K562 (cell line): ENCODE results near the gene PNP. TPM values are rescaled to one million over a fixed set of nuclear protein-coding genes. Genes with fewer than 3 reads are reported as not detected.
A peak's percentile ranks its signal among the peaks of the same experiment; 100 is the strongest.

Experiments used
- CBFA2T3 ChIP-seq: fragments of 450-650 bp; IDR thresholded peaks from 2 replicates; pipeline ENCODE4 v1.6.1; 2017
- CHD1 ChIP-seq: fragments of 200-600 bp; sonication (generic); IDR thresholded peaks from one replicate; pipeline ENCODE4 v1.6.1; 2012; ENCODE audit warnings: mild to moderate bottlenecking, moderate library complexity, low read length, inconsistent platforms
- HDAC3 ChIP-seq: fragments of 450-650 bp; IDR thresholded peaks from 2 replicates; pipeline ENCODE4 v1.6.1; 2018; ENCODE audit warnings: borderline replicate concordance, mild to moderate bottlenecking, moderate library complexity; ENCODE audit not compliant: partially characterized antibody
- HNRNPL ChIP-seq: fragments of 200-400 bp; formaldehyde crosslinking; IDR thresholded peaks from 2 replicates; pipeline ENCODE4 v1.6.1; 2017; ENCODE audit warnings: low read depth, mild to moderate bottlenecking, low read length
- IRF9 ChIP-seq: fragments of 450-650 bp; IDR thresholded peaks from 2 replicates; pipeline ENCODE4 v1.6.1; 2016; ENCODE audit warnings: missing biosample characterization, missing genetic modification characterization
- JUNB ChIP-seq: fragments of 450-650 bp; formaldehyde crosslinking; conservative IDR thresholded peaks from 2 replicates; pipeline ENCODE4 v1.4.0; 2020; ENCODE audit warnings: mild to moderate bottlenecking
- KHSRP ChIP-seq: fragments of 450-650 bp; IDR thresholded peaks from 2 replicates; pipeline ENCODE4 v1.6.1; 2017
- MYNN ChIP-seq, 2 experiments: sonication (generic); formaldehyde crosslinking in 1 of 2; IDR thresholded peaks; 2 replicates each; pipeline versions ENCODE4 v1.5.0 to v1.6.1; 2016 to 2020; ENCODE audit warnings: antibody characterized with exemption in 1 of 2, missing genetic modification reagents in 1 of 2
- NEUROD1 ChIP-seq: fragments of 150-350 bp; IDR thresholded peaks from 2 replicates; pipeline ENCODE4 v1.6.1; 2014; ENCODE audit warnings: borderline replicate concordance, low read length, low read depth; ENCODE audit not compliant: partially characterized antibody
- NFIC ChIP-seq: fragments of 450-650 bp; IDR thresholded peaks from 2 replicates; pipeline ENCODE4 v1.6.1; 2017; ENCODE audit warnings: mild to moderate bottlenecking, inconsistent platforms
- POLR2H ChIP-seq: IDR thresholded peaks from 2 replicates; pipeline ENCODE4 v1.6.1; 2016; ENCODE audit warnings: missing genetic modification characterization, low read depth, mild to moderate bottlenecking, control low read depth, missing compliant biosample characterization, moderate library complexity
- RBM22 ChIP-seq: fragments of 200-400 bp; formaldehyde crosslinking; IDR thresholded peaks from 2 replicates; pipeline ENCODE4 v1.6.1; 2018; ENCODE audit warnings: low read length, low read depth; ENCODE audit not compliant: poor library complexity, severe bottlenecking
- SAFB ChIP-seq: fragments of 200-400 bp; formaldehyde crosslinking; IDR thresholded peaks from 2 replicates; pipeline ENCODE4 v1.6.1; 2017; ENCODE audit warnings: low read depth, low read length, borderline replicate concordance
- SMARCC2 ChIP-seq: fragments of 450-650 bp; IDR thresholded peaks from 2 replicates; pipeline ENCODE4 v1.6.1; 2017; ENCODE audit warnings: antibody characterized with exemption, moderate library complexity, mild to moderate bottlenecking, low read depth
- SP2 ChIP-seq: IDR thresholded peaks from 2 replicates; pipeline ENCODE4 v1.6.1; 2011; ENCODE audit warnings: mild to moderate bottlenecking, low read depth, low read length, moderate library complexity; ENCODE audit not compliant: poor library complexity, severe bottlenecking; ENCODE audit errors: extremely low read depth
- TBP ChIP-seq: optimal IDR thresholded peaks from 2 replicates; pipeline ENCODE3; 2011; ENCODE audit warnings: low read depth, low read length, improper control_type of control experiment
- TCF3 ChIP-seq: sonication (generic); formaldehyde crosslinking; IDR thresholded peaks from 2 replicates; pipeline ENCODE4 v1.4.0; 2020; ENCODE audit warnings: mild to moderate bottlenecking, missing genetic modification reagents
- THRAP3 ChIP-seq: fragments of 450-650 bp; IDR thresholded peaks from 2 replicates; pipeline ENCODE4 v1.6.1; 2016; ENCODE audit warnings: mild to moderate bottlenecking, inconsistent platforms, borderline replicate concordance
- TRIM25 ChIP-seq: fragments of 450-650 bp; IDR thresholded peaks from 2 replicates; pipeline ENCODE4 v1.7.0; 2016; ENCODE audit warnings: borderline replicate concordance
- USF2 ChIP-seq: sonication (generic); formaldehyde crosslinking; IDR thresholded peaks from 2 replicates; pipeline ENCODE4 v1.5.0; 2020; ENCODE audit warnings: missing genetic modification reagents
- ZKSCAN1 ChIP-seq: fragments of 150-350 bp; IDR thresholded peaks from 2 replicates; pipeline ENCODE4 v1.6.1; 2016; ENCODE audit warnings: low read depth, low read length
- ZKSCAN3 ChIP-seq: fragments of 250-450 bp; sonication (Bioruptor Pico); IDR thresholded peaks from 2 replicates; pipeline ENCODE4 v1.4.0; 2020
- ZNF280B ChIP-seq: fragments of 250-450 bp; sonication (Bioruptor Pico); IDR thresholded peaks from 2 replicates; pipeline ENCODE4 v1.5.1; 2021; ENCODE audit warnings: mild to moderate bottlenecking
- ZNF41 ChIP-seq: fragments of 250-450 bp; sonication (Bioruptor Pico); conservative IDR thresholded peaks from 2 replicates; pipeline ENCODE4 v1.4.0; 2020; ENCODE audit warnings: mild to moderate bottlenecking
- ZNF699 ChIP-seq: fragments of 250-450 bp; sonication (Bioruptor Pico); IDR thresholded peaks from 2 replicates; pipeline ENCODE4 v1.8.0; 2021; ENCODE audit warnings: mild to moderate bottlenecking, moderate library complexity; ENCODE audit not compliant: insufficient replicate concordance
- polyA plus RNA-seq, 8 experiments: library from polyadenylated mRNA; depleted of rRNA in 4 of 8; stranded (reverse) in 5 of 8; unstranded in 3 of 8; fragments of >200 nt; fragmentation: Nextera tagmentation in 2 of 8; fragmentation: Illumina TruSeq in 1 of 8; extraction: Ambion mirVana in 2 of 8; extraction: Trizol in 1 of 8; gene quantifications; 2 replicates each; pipeline versions ENCODE4 v1.2.1 to v1.2.3, GENCODE V29; 2011 to 2014; ENCODE audit warnings: inconsistent platforms in 1 of 8, missing spikeins in 1 of 8
- total RNA-seq, 7 experiments: library from RNA; depleted of rRNA in 6 of 7; stranded (reverse); fragments of >200 nt in 6 of 7; fragmentation: Illumina TruSeq in 2 of 7; extraction: Trizol in 2 of 7; gene quantifications; 2 replicates each; pipeline versions ENCODE4 v1.2.1 to v1.2.3, GENCODE V29; 2011 to 2021; ENCODE audit warnings: low replicate concordance in 1 of 7

Gene PNP
- total and polyA plus RNA-seq, 9 of the 15 experiments (the other 6 are each of a cell fraction or from before 2014, with no cell fraction given), result 92.5 to 288 (median 137) TPM

- TF ChIP-seq NEUROD1 (no peak), TRIM25 (no peak), NFIC (peak; percentile 59), TBP (no peak), USF2 (CRISPR knock-in tag) (no peak), TCF3 (CRISPR knock-in tag) (peak; percentile 85), JUNB (CRISPR knock-in tag) (no peak), HDAC3 (no peak), MYNN (IDR thresholded peaks at IDR 0.05) (no peak), MYNN (CRISPR knock-in tag; IDR thresholded peaks at IDR 0.05) (no peak), CHD1 (no peak), THRAP3 (no peak), SAFB (no peak), ZNF280B (CRISPR knock-in tag) (no peak), KHSRP (no peak), RBM22 (no peak), SMARCC2 (peak; percentile 57; the same call in 1 of the 2 replicates), IRF9 (tag) (no peak), ZKSCAN3 (CRISPR knock-in tag) (no peak), CBFA2T3 (peak; percentile 79), ZNF699 (CRISPR knock-in tag) (no peak), POLR2H (no peak), ZKSCAN1 (no peak), HNRNPL (no peak), SP2 (no peak), ZNF41 (no peak)
Observed at GRCh38 chr14:20477211-20477876, 8.1 kb downstream of the PNP start (continued).
